Ovary (tissue), 9 donors: Measurements from ENCODE around the gene TPRKB. TPM values are rescaled to one million over a fixed set of nuclear protein-coding genes. Genes with fewer than 3 reads are reported as not detected.
"Not testable (repeated sequence)": the region's sequence is repeated elsewhere in the genome, so short reads cannot be mapped to it uniquely, and the experiment has no call there.

Source experiments
- DNase-seq, 5 donors: peaks; one replicate each; pipeline ENCODE4 v3.0.0-alpha.2; 2019 to 2020
- H3K27ac ChIP-seq, 2 donors: fragments of 200-600 bp; one replicate each; pipeline versions ENCODE4 v1.5.1 to v1.8.0; 2019 to 2022
- H3K27me3 ChIP-seq: fragments of 200-600 bp; one replicate; pipeline ENCODE4 v1.8.0; 2022
- H3K36me3 ChIP-seq: fragments of 200-600 bp; sonication (generic); one replicate; pipeline ENCODE4 v1.5.1; 2019
- H3K4me1 ChIP-seq: one replicate; pipeline ENCODE4 v1.8.1; 2013; ENCODE audit warnings: mild to moderate bottlenecking, moderate library complexity; ENCODE audit not compliant: insufficient read depth
- H3K4me3 ChIP-seq: fragments of 200-600 bp; sonication (generic); one replicate; pipeline ENCODE4 v1.5.1; 2017
- H3K9me3 ChIP-seq, 2 donors: fragments of 200-600 bp in 1 of 2; sonication (generic) in 1 of 2; one replicate each; pipeline versions ENCODE4 v1.5.1 to v1.8.1; 2013 to 2019; ENCODE audit warnings: mild to moderate bottlenecking in 1 of 2, moderate library complexity in 1 of 2
- EP300 ChIP-seq: sonication (generic); formaldehyde crosslinking; IDR thresholded peaks from one replicate; pipeline ENCODE4 v1.6.1; 2017; ENCODE audit warnings: antibody characterized with exemption
- POLR2A ChIP-seq: fragments of 450-650 bp; IDR thresholded peaks from one replicate; pipeline ENCODE4 v1.6.1; 2017; ENCODE audit warnings: antibody characterized with exemption, mild to moderate bottlenecking, moderate library complexity
- WGBS, 3 donors: extraction: QIAGEN DNeasy Blood & Tissue Kit in 1 of 3; methylation state at CpG; one replicate each; pipeline versions ENCODE4 v1.1.5 to v1.1.7; 2013 to 2017; 5-methylcytosine and 5-hydroxymethylcytosine counted together
- intact Hi-C, 4 donors: fragments of 100-400 bp; cut with DNase I; formaldehyde crosslinking; loops; one replicate each; pipeline versions ENCODE4 v1.11.0 to v1.15.1; 2022 to 2023
- polyA plus RNA-seq, 2 donors: library from polyadenylated mRNA; stranded (reverse); fragments of 200-250 nt in 1 of 2; fragments of 350-450 nt in 1 of 2; fragmentation: Illumina TruSeq in 1 of 2; extraction: RNeasy Lipid Tissue Mini Kit (QIAGEN cat#74804) in 1 of 2; gene quantifications; one replicate each; pipeline ENCODE4 v1.2.3, GENCODE V29; 2013 to 2014
- total RNA-seq, 7 donors: library from RNA; depleted of rRNA in 2 of 7; stranded (reverse); fragments of >200 nt in 2 of 7; fragmentation: NEBNext Ultra II Directional in 3 of 7; extraction: Animal tissue kit (Norgen Biotek cat#: 25700) in 3 of 7; gene quantifications; one replicate each; pipeline versions ENCODE4 v1.1.0 to v1.2.4, GENCODE V29; 2016 to 2023
- TF ChIP-seq, protein P1 (sequence below), 3 donors: fragments of 450-650 bp in 2 of 3; fragments of 200-600 bp in 1 of 3; IDR thresholded peaks; one replicate each; pipeline versions ENCODE4 v1.5.1 to v1.8.0; 2016 to 2022; ENCODE audit warnings: antibody characterized with exemption in 3 of 3, mild to moderate bottlenecking in 1 of 3
- donor health status: DM: no; HTN: no; CAD: no; lungs with moderate emphysema.
- donor health status: DM: no; HTN: no; CAD: no.
- donor health status: Bipolar disorder and iron deficiency.
- donor health status: DM: yes; HTN: yes; CAD: no.
- donor health status: DM: no; HTN: no; CAD: no.
- donor health status: DM: yes; HTN: yes; CAD: no.

Gene TPRKB
- total and polyA plus RNA-seq, 9 donors: 27.4 to 58.6 (median 40.5) TPM

DNA sequence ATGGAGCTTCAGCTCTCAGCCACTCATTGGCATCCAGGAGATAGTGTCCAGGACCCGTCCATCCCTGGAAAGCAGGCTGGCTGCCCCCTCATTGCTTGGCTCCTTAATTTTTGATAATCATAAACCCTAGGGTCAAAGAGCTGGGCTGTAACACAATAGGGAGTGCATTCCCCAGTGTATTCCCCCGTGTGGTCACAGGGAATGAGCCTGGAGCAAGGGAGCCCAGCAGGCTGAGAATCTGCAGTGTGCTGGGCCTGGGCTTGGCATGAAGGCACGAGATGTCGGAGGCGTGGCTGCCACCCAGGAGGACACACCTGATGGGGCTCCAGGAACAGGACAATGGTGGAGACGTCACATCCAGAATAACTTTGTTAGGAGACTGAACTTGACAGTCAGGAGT lies 18.7 kb downstream of the TPRKB start:
- Histone ChIP-seq H3K27me3 (no peaks in the 10 kb centered on the region), H3K4me3 (no peak overlapping the region), H3K9me3 (no peaks in the 10 kb centered on the region), H3K36me3 (no peaks in the 10 kb centered on the region), H3K27ac (no peak overlapping the region), H3K4me1 (peaks cover 7% of the 10 kb centered on the region)
- DNase-seq: peak in 1 of 5 donors; percentile 4
- intact Hi-C loops: no loop called here
- TF ChIP-seq, protein P1, sequence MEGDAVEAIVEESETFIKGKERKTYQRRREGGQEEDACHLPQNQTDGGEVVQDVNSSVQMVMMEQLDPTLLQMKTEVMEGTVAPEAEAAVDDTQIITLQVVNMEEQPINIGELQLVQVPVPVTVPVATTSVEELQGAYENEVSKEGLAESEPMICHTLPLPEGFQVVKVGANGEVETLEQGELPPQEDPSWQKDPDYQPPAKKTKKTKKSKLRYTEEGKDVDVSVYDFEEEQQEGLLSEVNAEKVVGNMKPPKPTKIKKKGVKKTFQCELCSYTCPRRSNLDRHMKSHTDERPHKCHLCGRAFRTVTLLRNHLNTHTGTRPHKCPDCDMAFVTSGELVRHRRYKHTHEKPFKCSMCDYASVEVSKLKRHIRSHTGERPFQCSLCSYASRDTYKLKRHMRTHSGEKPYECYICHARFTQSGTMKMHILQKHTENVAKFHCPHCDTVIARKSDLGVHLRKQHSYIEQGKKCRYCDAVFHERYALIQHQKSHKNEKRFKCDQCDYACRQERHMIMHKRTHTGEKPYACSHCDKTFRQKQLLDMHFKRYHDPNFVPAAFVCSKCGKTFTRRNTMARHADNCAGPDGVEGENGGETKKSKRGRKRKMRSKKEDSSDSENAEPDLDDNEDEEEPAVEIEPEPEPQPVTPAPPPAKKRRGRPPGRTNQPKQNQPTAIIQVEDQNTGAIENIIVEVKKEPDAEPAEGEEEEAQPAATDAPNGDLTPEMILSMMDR (IDR thresholded peaks at IDR 0.05): no peak
- TF ChIP-seq POLR2A (no peak), EP300 (no peak)
- 87 to 90% (median 87%) methylated on average over 6 of the region's 6 CpGs for WGBS, 3 donors

DNA sequence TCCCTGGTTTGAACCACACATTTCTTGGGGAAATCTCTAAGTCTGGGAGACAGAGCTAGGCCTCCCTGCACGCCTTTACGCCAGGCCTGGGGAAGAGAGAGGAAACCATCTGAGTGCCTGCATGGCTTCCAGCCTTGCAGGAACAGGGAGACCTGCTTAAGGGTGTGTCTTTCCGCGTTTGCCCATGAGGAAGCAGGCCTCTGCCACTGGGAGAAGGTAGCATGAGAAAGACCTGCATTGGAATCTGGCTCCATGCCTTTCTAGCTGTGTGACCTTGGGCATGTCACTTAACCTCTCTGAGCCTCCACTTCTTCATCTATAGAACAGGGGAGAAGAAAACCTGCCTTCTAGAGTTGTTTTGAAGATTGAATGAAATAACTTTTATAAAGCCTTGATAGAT lies 19.4 kb downstream of the TPRKB start:
- WGBS, 3 donors: 85 to 89% (median 86%) methylated on average over 4 of the region's 4 CpGs
- H3K36me3 ChIP-seq, H3K4me3 ChIP-seq, H3K4me1 ChIP-seq, H3K27me3 ChIP-seq, H3K9me3 ChIP-seq, intact Hi-C loops: not testable (repeated sequence)
- peak in 1 of 5 donors; percentile 5 for DNase-seq
- H3K27ac ChIP-seq: peak overlapping the region in 1 of 2 donors; percentile 60

DNA sequence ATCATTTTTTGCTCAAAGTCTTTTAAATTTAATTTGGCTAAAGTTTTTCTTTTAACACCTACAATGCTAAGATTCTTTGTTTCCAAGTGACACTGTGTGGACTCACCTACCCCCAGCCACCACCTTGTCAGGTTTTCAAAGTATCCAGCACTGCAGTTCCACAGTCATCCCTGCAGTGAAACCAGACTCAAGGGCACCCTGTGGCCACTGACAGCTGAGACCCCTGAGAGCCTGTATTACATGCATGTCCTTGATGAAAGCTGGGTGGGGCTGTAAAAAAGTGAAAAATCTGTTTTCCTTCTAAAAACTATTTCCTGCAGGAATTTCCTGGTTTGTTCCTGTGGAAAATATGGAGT lies 19.9 kb downstream of the TPRKB start:
- H3K4me3 ChIP-seq: no peak overlapping the region
- intact Hi-C loops: no loop called here
- H3K36me3 ChIP-seq: no peaks in the 10 kb centered on the region
- H3K27ac ChIP-seq: peak overlapping the region in 1 of 2 donors; percentile 60
- no peaks in the 10 kb centered on the region for H3K27me3 ChIP-seq
- TF ChIP-seq EP300 (no peak), POLR2A (no peak)
- TF ChIP-seq, protein P1 (IDR thresholded peaks at IDR 0.05): no peak
- DNase-seq: no peak
- peaks cover 7% of the 10 kb centered on the region for H3K4me1 ChIP-seq
- H3K9me3 ChIP-seq: no peaks in the 10 kb centered on the region

DNA sequence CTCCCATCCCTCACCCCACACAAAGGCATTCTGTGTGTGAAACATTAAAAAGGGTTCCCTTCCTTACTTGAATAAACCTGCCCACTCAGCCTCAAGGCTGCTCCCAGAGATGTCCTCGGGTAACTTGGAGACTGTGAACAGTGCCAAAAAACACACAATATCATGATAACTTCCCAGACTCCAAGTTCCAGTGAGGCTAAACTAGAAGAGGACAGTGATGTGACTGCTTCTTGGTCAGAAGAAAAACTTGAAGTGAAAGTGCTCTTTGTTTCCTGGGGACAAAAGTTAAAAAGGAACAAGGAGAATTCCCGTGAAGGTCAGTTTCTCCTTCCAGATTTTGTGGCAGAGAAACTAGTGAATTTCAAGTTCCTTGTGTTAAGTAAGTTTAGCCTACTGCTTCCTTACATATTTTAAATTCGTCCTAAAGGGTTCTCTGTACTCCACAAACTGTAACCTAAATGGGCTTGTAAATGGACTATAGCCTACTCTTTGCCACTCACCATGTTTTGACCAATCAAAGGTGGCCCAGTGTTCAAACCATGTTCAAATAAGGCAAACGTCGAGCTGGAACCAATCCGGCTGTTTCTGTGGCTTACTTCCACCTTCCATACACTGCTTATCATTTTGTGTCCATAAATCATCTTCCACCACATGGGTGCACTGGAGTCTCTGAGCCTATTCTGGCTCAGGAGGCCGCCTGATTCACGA lies 20.4 kb downstream of the TPRKB start:
- WGBS, 3 donors: 3% methylated on average over 8 of the region's 8 CpGs
- peak in 4 of 5 donors; percentile 39 to 63 (median 50) for DNase-seq
- Histone ChIP-seq H3K27me3 (no peaks in the 10 kb centered on the region), H3K9me3 (no peaks in the 10 kb centered on the region), H3K27ac (peak overlapping the region in 1 of 2 donors; percentile 60), H3K4me1 (peaks cover 7% of the 10 kb centered on the region), H3K4me3 (no peak overlapping the region), H3K36me3 (no peaks in the 10 kb centered on the region)
- intact Hi-C loops: no loop called here
- TF ChIP-seq, protein P1 (IDR thresholded peaks at IDR 0.05): no peak
- no peak for TF ChIP-seq EP300
- TF ChIP-seq POLR2A: no peak

DNA sequence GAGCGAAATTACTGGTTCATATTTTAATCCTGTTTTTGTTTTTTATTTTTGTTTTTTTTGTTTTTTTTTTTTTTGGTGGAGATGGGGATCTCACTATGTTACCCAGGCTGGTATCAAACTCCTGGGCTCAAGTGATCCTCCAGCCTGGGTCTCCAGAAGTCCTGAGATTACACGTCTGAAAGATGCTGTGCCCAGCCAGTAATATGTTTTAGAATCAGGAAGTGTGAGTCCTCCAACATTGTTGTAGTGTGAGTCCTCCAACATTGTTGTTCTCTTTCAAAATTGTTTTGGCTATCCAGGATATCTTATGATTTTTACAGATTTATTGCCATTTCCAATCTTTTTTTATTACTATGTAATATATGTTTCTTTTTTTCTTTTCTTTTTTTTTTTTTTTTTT lies 23.1 kb downstream of the TPRKB start:
- Histone ChIP-seq H3K27ac (no peak overlapping the region), H3K9me3 (no peaks in the 10 kb centered on the region), H3K36me3 (no peaks in the 10 kb centered on the region), H3K4me1 (peaks cover 7% of the 10 kb centered on the region), H3K27me3 (no peaks in the 10 kb centered on the region), H3K4me3 (no peak overlapping the region)
- no peak for DNase-seq
- intact Hi-C loops: no loop called here
- WGBS, 3 donors: 78 to 85% (median 79%) methylated on average over 2 of the region's 2 CpGs
- TF ChIP-seq EP300: no peak
- TF ChIP-seq POLR2A: no peak
- TF ChIP-seq, protein P1 (IDR thresholded peaks at IDR 0.05): no peak
